HepG2 (cell line): ENCODE measurements around the gene PRKCE. TPM values are rescaled to one million over a fixed set of nuclear protein-coding genes. Genes with fewer than 3 reads are reported as not detected.

Experiments used
- ATAC-seq: fragments of 200-7000 bp; cut with Tn5 transposase; 3 replicates; pipeline ENCODE4 v1.9.1; 2020; ENCODE audit warnings: mild to moderate bottlenecking, moderate library complexity
- BruUV-seq: library from RNA; stranded (reverse); fragments of 400-500 nt; replicated peaks from 2 replicates; lab custom pipeline; 2021; lab: Mats Ljungman, UMichigan
- CTCF ChIA-PET: fragments of 300-600 bp; formaldehyde crosslinking; extraction: SDS; loops from one replicate; lab custom pipeline; 2021; ENCODE audit warnings: low total read pairs, inconsistent platforms, low intra/inter-chr PET ratio; lab: Yijun Ruan, JAX
- POLR2A ChIA-PET: fragments of 350-600 bp; sonication (Branson Sonifier 250); formaldehyde crosslinking; loops from one replicate; lab custom pipeline; 2020; ENCODE audit warnings: antibody characterized with exemption, inconsistent platforms; lab: Yijun Ruan, JAX
- DNase-seq: peaks from one replicate; pipeline ENCODE4 v3.0.0-alpha.2; 2015; ENCODE audit warnings: low spot score
- FAIRE-seq: peaks from 3 replicates; lab custom pipeline; 2011; peaks lifted over from hg19 to GRCh38; lab: Jason Lieb, UNC
- H2AFZ ChIP-seq: one replicate; pipeline ENCODE4 v1.6.1; 2011; ENCODE audit warnings: low read length, inconsistent platforms
- H3K27ac ChIP-seq: fragments of 300-600 bp; 3 replicates; pipeline ENCODE4 v1.8.0; 2011; ENCODE audit warnings: mixed run types, mild to moderate bottlenecking, mixed read lengths, low read length, inconsistent platforms; ENCODE audit not compliant: insufficient read depth; ENCODE audit errors: extremely low read length
- H3K27me3 ChIP-seq, 2 experiments: fragments of 200-600 bp in 1 of 2; 2 replicates in 1 of 2; 3 replicates in 1 of 2; pipeline versions ENCODE4 v1.6.0 to v1.8.0; 2011; ENCODE audit warnings: low read length in 2 of 2, mild to moderate bottlenecking in 2 of 2, moderate library complexity in 2 of 2, inconsistent platforms in 1 of 2; ENCODE audit not compliant: insufficient read depth in 2 of 2, control insufficient read depth in 1 of 2
- H3K36me3 ChIP-seq, 2 experiments: fragments of 200-600 bp in 1 of 2; replicated peaks in 1 of 2; 2 replicates in 1 of 2; 3 replicates in 1 of 2; pipeline versions ENCODE4 v1.5.1 to v1.8.0; 2011; ENCODE audit warnings: low read length in 2 of 2, inconsistent platforms in 1 of 2; ENCODE audit not compliant: insufficient read depth in 2 of 2, control insufficient read depth in 1 of 2
- H3K4me1 ChIP-seq: 2 replicates; pipeline ENCODE4 v1.5.1; 2012; ENCODE audit warnings: low read length, inconsistent platforms; ENCODE audit not compliant: insufficient read depth
- H3K4me2 ChIP-seq: 2 replicates; pipeline ENCODE4 v1.6.0; 2011; ENCODE audit warnings: low read depth, low read length, inconsistent platforms
- H3K4me3 ChIP-seq, 3 experiments: fragments of 200-600 bp in 1 of 3; sonication (generic), shearing (Covaris generic) in 1 of 3; replicated peaks in 1 of 3; 2 replicates each; pipeline ENCODE4 v1.5.1; 2011 to 2016; ENCODE audit warnings: low read length in 3 of 3, inconsistent platforms in 2 of 3, low read depth in 2 of 3, mild to moderate bottlenecking in 2 of 3, control low read depth in 1 of 3, mixed read lengths in 1 of 3; ENCODE audit not compliant: insufficient read depth in 1 of 3
- H3K79me2 ChIP-seq: one replicate; pipeline ENCODE4 v1.6.1; 2011; ENCODE audit warnings: low read length, inconsistent platforms; ENCODE audit not compliant: insufficient read depth
- H3K9ac ChIP-seq: 2 replicates; pipeline ENCODE4 v1.6.0; 2011; ENCODE audit warnings: mild to moderate bottlenecking, low read depth, low read length, inconsistent platforms; ENCODE audit not compliant: insufficient read depth
- H3K9me3 ChIP-seq: 2 replicates; pipeline ENCODE4 v1.5.1; 2012; ENCODE audit warnings: mild to moderate bottlenecking, low read length
- H4K20me1 ChIP-seq: 2 replicates; pipeline ENCODE4 v1.6.0; 2011; ENCODE audit warnings: inconsistent platforms, mild to moderate bottlenecking, low read length, moderate library complexity; ENCODE audit not compliant: insufficient read depth
- ARHGAP35 ChIP-seq: sonication (generic); formaldehyde crosslinking; IDR thresholded peaks from 2 replicates; pipeline ENCODE4 v1.9.0; 2022; ENCODE audit warnings: mild to moderate bottlenecking, inconsistent platforms, moderate library complexity, missing genetic modification reagents, borderline replicate concordance
- ATM ChIP-seq: fragments of 450-650 bp; IDR thresholded peaks from 2 replicates; pipeline ENCODE4 v1.7.1; 2017; ENCODE audit warnings: mild to moderate bottlenecking, borderline replicate concordance
- SRF ChIP-seq: IDR thresholded peaks from 2 replicates; pipeline ENCODE4 v1.6.1; 2011; ENCODE audit warnings: mild to moderate bottlenecking, low read depth, low read length, moderate library complexity
- TBL1XR1 ChIP-seq: fragments of 150-350 bp; IDR thresholded peaks from 2 replicates; pipeline ENCODE4 v1.6.1; 2014; ENCODE audit warnings: borderline replicate concordance, low read length; ENCODE audit not compliant: partially characterized antibody
- TOPORS ChIP-seq: sonication (generic); formaldehyde crosslinking; IDR thresholded peaks from 2 replicates; pipeline ENCODE4 v1.8.0; 2023; ENCODE audit warnings: mild to moderate bottlenecking, missing genetic modification reagents
- ZBTB10 ChIP-seq: sonication (generic); formaldehyde crosslinking; IDR thresholded peaks from 2 replicates; pipeline ENCODE4 v1.4.0; 2020; ENCODE audit warnings: missing genetic modification reagents, borderline replicate concordance
- ZNF138 ChIP-seq: sonication (generic); formaldehyde crosslinking; IDR thresholded peaks from 2 replicates; pipeline ENCODE4 v1.5.0; 2020; ENCODE audit warnings: mild to moderate bottlenecking, low read depth, missing genetic modification reagents
- ZNF264 ChIP-seq: sonication (generic); formaldehyde crosslinking; IDR thresholded peaks from 2 replicates; pipeline ENCODE4 v1.4.0; 2020; ENCODE audit warnings: missing genetic modification reagents
- ZNF281 ChIP-seq: sonication (generic); formaldehyde crosslinking; IDR thresholded peaks from 2 replicates; pipeline ENCODE4 v1.4.0; 2020; ENCODE audit warnings: missing genetic modification reagents, borderline replicate concordance
- ZNF282 ChIP-seq: fragments of 450-650 bp; IDR thresholded peaks from 2 replicates; pipeline ENCODE4 v1.6.1; 2018; ENCODE audit not compliant: partially characterized antibody
- ZNF530 ChIP-seq: sonication (generic); formaldehyde crosslinking; IDR thresholded peaks from 2 replicates; pipeline ENCODE4 v1.5.0; 2020; ENCODE audit warnings: low read depth, mild to moderate bottlenecking, missing genetic modification reagents
- ZNF639 ChIP-seq: conservative IDR thresholded peaks from 2 replicates; pipeline ENCODE4 v1.6.1; 2018; ENCODE audit warnings: missing genetic modification reagents
- ZNF75D ChIP-seq: sonication (generic); formaldehyde crosslinking; IDR thresholded peaks from 2 replicates; pipeline ENCODE4 v1.8.1; 2023; ENCODE audit warnings: missing genetic modification reagents, mild to moderate bottlenecking, borderline replicate concordance
- ZNF773 ChIP-seq: sonication (generic); formaldehyde crosslinking; IDR thresholded peaks from 2 replicates; pipeline ENCODE4 v1.4.0; 2020; ENCODE audit warnings: missing genetic modification reagents, borderline replicate concordance
- WGBS: methylation state at CpG from one replicate; pipeline ENCODE4 v1.1.6; 2017; ENCODE audit warnings: low lambda C conversion rate; 5-methylcytosine and 5-hydroxymethylcytosine counted together
- in situ Hi-C: cut with HindIII; loops from 2 replicates; pipeline ENCODE4 v1.10.0; 2017; ENCODE audit warnings: low pct_unique_long_range_greater_than_20kb; ENCODE audit not compliant: extremely low pct_ligation_motif_present
- intact Hi-C: fragments of 100-400 bp; cut with micrococcal nuclease; formaldehyde crosslinking; loops from one replicate; pipeline ENCODE4 v1.10.0; 2022; ENCODE audit not compliant: unreplicated experiment
- polyA plus RNA-seq, 8 experiments: library from polyadenylated mRNA; depleted of rRNA in 3 of 8; stranded (reverse) in 7 of 8; unstranded in 1 of 8; fragments of >200 nt; fragmentation: Illumina TruSeq in 4 of 8; extraction: Trizol in 4 of 8; gene quantifications; 2 replicates each; pipeline versions ENCODE4 v1.2.1 to v1.2.3, GENCODE V29; 2011 to 2016; ENCODE audit warnings: low read depth in 4 of 8, missing spikeins in 1 of 8, mixed read lengths in 1 of 8; ENCODE audit not compliant: insufficient read depth in 1 of 8
- total RNA-seq, 5 experiments: library from RNA; depleted of rRNA; stranded (reverse); fragments of >200 nt; fragmentation: Illumina TruSeq; extraction: Trizol; gene quantifications; 2 replicates each; pipeline ENCODE4 v1.2.3, GENCODE V29; 2016; ENCODE audit warnings: low read depth in 1 of 5

The PRKCE gene
- total and polyA plus RNA-seq, 2 of the 13 experiments (the other 11 are each of a cell fraction or from before 2014, with no cell fraction given), result 1.0 to 3.9 TPM

- no peak for TF ChIP-seq ZNF282
- no peak for TF ChIP-seq ZNF773 (CRISPR knock-in tag)
- no peak for TF ChIP-seq ZNF138
- TF ChIP-seq ZNF281 (CRISPR knock-in tag), result no peak
- TF ChIP-seq TBL1XR1, result no peak
- TF ChIP-seq ATM, result no peak
- no peak for TF ChIP-seq TOPORS
- TF ChIP-seq ARHGAP35 (CRISPR knock-in tag), result no peak
Observed at GRCh38 chr2:46056541-46056940, 405.1 kb downstream of the PRKCE start (continued).

- H3K79me2 ChIP-seq, result no peaks in the 10 kb centered on the region
- ATAC-seq (no peak), FAIRE-seq (no peak)
- no peak for TF ChIP-seq ZBTB10 (CRISPR knock-in tag)
- TF ChIP-seq ZNF264 (CRISPR knock-in tag), result no peak
- no peak for TF ChIP-seq ZNF530 (CRISPR knock-in tag)
- TF ChIP-seq ZNF639, result no peak
- TF ChIP-seq ZNF75D (CRISPR knock-in tag), result no peak
- no peak for TF ChIP-seq SRF
- no peak for TF ChIP-seq TOPORS
Observed at GRCh38 chr2:46058140-46058539, 406.7 kb downstream of the PRKCE start.

More at GRCh38 chr2:46058140-46058539, 406.7 kb downstream of the PRKCE start:
- Histone ChIP-seq H3K36me3 (no peaks in the 10 kb centered on the region), H3K9ac (no peak overlapping the region), H3K27ac (no peak overlapping the region), H3K4me2 (no peak overlapping the region), H3K4me1 (no peaks in the 10 kb centered on the region), H3K27me3 (no peaks in the 10 kb centered on the region), H3K9me3 (no peaks in the 10 kb centered on the region), H4K20me1 (no peaks in the 10 kb centered on the region), H3K4me3 (no peak overlapping the region), H2AFZ (no peak overlapping the region)
- BruUV-seq, result no TSS peak
- intact Hi-C loops (no loop called here), in situ Hi-C loops (no loop called here)
- DNase-seq, result no peak
- ChIA-PET POLR2A (no interaction called here), CTCF (no interaction called here)
- WGBS, result 65% methylated on average over 5 of the region's 5 CpGs
